Esophagus muscularis mucosa (tissue), 4 donors: ENCODE measurements around the gene SLC26A1.

Experiments
- EP300 ChIP-seq: sonication (generic); formaldehyde crosslinking; IDR thresholded peaks from one replicate; pipeline ENCODE4 v1.6.1; 2017; ENCODE audit warnings: antibody characterized with exemption
- POLR2A ChIP-seq: fragments of 450-650 bp; IDR thresholded peaks from one replicate; pipeline ENCODE4 v1.6.1; 2017; ENCODE audit warnings: antibody characterized with exemption, moderate library complexity, mild to moderate bottlenecking, low read depth
- POLR2AphosphoS5 ChIP-seq, 2 donors: sonication (generic); formaldehyde crosslinking; IDR thresholded peaks; one replicate each; pipeline ENCODE4 v1.6.1; 2017; ENCODE audit warnings: antibody characterized with exemption in 2 of 2
- TF ChIP-seq, protein P1 (sequence below), 3 experiments: fragments of 200-600 bp in 2 of 3; fragments of 450-650 bp in 1 of 3; sonication (generic) in 2 of 3; IDR thresholded peaks; one replicate each; pipeline ENCODE4 v1.5.1; 2017 to 2019; ENCODE audit warnings: antibody characterized with exemption in 3 of 3, mild to moderate bottlenecking in 2 of 3, moderate library complexity in 1 of 3

- TF ChIP-seq POLR2A: no peak
- TF ChIP-seq, protein P1, sequence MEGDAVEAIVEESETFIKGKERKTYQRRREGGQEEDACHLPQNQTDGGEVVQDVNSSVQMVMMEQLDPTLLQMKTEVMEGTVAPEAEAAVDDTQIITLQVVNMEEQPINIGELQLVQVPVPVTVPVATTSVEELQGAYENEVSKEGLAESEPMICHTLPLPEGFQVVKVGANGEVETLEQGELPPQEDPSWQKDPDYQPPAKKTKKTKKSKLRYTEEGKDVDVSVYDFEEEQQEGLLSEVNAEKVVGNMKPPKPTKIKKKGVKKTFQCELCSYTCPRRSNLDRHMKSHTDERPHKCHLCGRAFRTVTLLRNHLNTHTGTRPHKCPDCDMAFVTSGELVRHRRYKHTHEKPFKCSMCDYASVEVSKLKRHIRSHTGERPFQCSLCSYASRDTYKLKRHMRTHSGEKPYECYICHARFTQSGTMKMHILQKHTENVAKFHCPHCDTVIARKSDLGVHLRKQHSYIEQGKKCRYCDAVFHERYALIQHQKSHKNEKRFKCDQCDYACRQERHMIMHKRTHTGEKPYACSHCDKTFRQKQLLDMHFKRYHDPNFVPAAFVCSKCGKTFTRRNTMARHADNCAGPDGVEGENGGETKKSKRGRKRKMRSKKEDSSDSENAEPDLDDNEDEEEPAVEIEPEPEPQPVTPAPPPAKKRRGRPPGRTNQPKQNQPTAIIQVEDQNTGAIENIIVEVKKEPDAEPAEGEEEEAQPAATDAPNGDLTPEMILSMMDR (IDR thresholded peaks at IDR 0.05): no peak
- no peak for TF ChIP-seq POLR2AphosphoS5 (IDR thresholded peaks at IDR 0.05)
- TF ChIP-seq EP300: no peak
Observed at GRCh38 chr4:1023075-1023640, 30.0 kb upstream of the SLC26A1 start.
